GM18861 (cell line): ENCODE results near the gene GABBR1.

Experiments
- ATAC-seq: cut with Tn5 transposase; IDR thresholded peaks from one replicate; pipeline ENCODE4 v1.9.1; 2021; ENCODE audit not compliant: unreplicated experiment

Gene GABBR1

DNA sequence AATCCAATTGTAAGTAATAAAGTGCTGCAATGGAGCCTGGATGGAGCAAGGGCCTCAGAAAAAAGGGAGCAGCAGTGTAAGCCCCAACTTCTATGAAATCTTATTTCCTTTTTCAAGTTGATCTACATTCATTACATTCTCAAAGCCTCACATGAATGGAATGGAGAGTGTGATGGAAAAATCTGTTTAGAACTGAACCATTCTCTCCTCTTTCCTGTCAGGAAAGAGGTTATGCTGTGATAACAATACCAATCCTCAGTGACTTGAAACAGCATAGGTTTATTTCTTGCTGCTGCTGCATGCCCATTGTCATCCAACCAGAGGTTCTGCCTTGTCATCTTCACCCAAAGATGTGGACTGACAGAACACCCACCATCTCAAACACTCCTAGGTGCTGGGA is 56.9 kb downstream of the GABBR1 start:
- ATAC-seq = no peak

- no peak for ATAC-seq
Measured at GRCh38 chr6:29567991-29568390, 65.0 kb downstream of the GABBR1 start.

GRCh38 chr6:29567541-29567940 is 65.4 kb downstream of the GABBR1 start:
- no peak for ATAC-seq

DNA sequence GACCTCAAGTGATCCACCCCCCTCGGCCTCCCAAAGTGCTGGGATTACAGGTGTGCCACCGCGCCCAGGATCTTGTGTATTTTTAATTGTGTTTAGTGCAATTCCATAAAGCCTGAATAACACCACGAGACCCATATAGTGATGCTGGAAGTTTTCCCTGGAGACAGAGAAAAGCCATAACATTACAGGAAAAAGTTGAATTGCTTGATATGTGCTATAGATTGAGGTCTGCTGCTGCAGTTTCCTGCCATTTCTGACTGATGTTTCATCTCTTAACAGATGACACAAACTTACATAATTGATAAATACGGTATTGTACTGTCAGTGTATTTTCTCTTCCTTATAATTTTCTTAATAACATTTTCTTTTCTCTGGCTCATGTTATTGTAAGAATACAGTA is 66.1 kb downstream of the GABBR1 start:
- no peak for ATAC-seq

DNA sequence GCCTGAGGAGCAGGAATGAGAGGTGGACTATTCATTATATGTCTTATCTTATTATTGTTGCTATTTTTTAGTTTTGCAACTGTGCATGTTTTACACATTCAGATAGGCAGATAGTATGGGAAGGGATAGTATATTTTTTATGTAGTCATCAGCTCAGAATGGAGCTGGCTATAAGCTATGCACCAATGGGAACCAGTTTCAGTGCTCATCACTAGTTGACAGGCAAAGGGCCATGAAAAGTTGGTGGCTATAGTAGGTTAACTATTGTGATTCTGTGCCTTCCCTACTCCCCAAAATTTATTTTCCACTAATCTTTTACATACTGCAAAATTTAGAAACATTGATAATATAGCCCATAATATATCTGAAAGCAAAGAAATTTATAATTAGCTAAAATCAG is 68.1 kb downstream of the GABBR1 start:
- no peak for ATAC-seq

GRCh38 chr6:29563435-29563965 is 69.5 kb downstream of the GABBR1 start:
- ATAC-seq = no peak

GRCh38 chr6:29561606-29562181 is 71.3 kb downstream of the GABBR1 start:
- no peak for ATAC-seq

DNA sequence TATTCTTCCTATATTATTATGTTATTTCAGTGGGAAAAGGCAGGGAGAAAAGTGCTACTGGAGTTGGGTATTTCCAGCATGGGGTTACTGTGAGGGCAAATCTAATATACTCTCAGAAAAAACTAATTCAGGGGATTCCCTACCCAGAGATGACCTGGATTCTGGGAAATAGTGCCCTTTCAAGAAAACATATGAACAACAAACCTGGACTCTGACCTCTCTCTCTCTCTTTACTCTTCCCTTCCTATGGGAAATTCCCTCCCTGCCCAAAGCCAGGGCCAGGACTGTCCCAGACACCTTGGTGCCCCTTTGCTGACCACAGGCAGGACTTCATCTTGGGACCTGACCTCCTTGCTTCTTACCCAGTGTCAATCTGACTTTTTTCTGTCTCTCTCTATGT is 71.9 kb downstream of the GABBR1 start:
- ATAC-seq = no peak

- ATAC-seq = no peak
Measured at GRCh38 chr6:29559524-29560287, 73.3 kb downstream of the GABBR1 start, which contains the start of gene UBD. Gene UBD, minus strand, starts transcription at chr6:29559732. Its CDS starts 31 bp downstream, at chr6:29559701.

DNA sequence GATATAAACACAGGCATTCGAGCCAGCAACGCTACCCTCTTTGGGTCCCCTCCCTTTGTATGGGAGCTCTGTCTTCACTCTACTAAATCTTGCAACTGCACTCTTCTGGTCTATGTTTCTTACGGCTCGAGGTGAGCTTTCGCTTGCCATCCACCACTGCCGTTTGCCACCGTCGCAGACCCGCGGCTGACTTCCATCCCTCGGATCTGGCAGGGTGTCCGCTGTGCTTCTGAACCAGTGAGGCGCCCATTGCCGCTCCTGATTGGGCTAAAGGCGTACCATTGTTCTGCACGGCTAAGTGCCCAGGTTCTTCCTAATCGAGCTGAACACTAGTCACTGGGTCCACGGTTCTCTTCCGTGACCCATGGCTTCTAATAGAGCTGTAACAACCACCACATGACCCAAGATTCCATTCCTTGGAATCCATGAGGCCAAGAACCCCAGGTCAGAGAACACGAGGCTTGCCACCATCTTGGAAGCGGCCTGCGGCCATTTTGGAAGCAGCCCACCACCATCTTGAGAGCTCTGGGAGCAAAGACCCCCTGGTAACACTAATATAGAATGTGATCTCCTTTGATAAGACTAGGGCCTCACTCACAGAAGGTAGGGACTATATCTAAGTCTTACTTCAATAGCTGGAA is 74.4 kb downstream of the GABBR1 start:
- ATAC-seq = no peak

DNA sequence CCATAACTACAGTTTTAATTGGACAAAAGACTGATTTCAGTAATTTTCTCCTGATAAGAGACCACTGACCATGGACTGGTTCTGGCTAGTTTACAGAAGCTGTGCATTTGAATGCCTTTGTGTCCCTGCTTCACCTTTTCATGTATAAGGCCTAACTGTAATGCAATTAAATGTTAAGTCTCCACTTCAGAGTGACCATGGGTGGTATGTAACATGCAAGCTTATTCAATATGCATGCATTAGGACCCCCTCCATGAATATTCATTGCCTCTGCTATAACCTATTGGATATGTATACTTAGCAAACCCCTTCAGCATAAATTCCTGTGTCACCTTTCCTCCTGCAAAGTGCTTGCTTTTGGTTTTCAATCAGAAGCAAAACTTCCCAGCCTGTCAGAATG is 75.7 kb downstream of the GABBR1 start:
- no peak for ATAC-seq

- no peak for ATAC-seq
Measured at GRCh38 chr6:29554764-29555163, 78.2 kb downstream of the GABBR1 start.

DNA sequence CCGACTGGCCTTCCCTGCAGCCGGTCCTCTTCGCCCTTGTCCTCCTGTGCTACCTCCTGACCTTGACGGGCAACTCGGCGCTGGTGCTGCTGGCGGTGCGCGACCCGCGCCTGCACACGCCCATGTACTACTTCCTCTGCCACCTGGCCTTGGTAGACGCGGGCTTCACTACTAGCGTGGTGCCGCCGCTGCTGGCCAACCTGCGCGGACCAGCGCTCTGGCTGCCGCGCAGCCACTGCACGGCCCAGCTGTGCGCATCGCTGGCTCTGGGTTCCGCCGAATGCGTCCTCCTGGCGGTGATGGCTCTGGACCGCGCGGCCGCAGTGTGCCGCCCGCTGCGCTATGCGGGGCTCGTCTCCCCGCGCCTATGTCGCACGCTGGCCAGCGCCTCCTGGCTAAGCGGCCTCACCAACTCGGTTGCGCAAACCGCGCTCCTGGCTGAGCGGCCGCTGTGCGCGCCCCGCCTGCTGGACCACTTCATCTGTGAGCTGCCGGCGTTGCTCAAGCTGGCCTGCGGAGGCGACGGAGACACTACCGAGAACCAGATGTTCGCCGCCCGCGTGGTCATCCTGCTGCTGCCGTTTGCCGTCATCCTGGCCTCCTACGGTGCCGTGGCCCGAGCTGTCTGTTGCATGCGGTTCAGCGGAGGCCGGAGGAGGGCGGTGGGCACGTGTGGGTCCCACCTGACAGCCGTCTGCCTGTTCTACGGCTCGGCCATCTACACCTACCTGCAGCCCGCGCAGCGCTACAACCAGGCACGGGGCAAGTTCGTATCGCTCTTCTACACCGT is 79.5 kb downstream of the GABBR1 start:
- ATAC-seq = no peak

GRCh38 chr6:29552512-29553051 is 80.4 kb downstream of the GABBR1 start:
- peak; percentile 84 for ATAC-seq

GRCh38 chr6:29547573-29547972 is 85.4 kb downstream of the GABBR1 start:
- ATAC-seq = no peak

GRCh38 chr6:29537714-29538403 is 95.1 kb downstream of the GABBR1 start:
- ATAC-seq = no peak

- ATAC-seq = no peak
Measured at GRCh38 chr6:29532320-29532951, 100.5 kb downstream of the GABBR1 start.

DNA sequence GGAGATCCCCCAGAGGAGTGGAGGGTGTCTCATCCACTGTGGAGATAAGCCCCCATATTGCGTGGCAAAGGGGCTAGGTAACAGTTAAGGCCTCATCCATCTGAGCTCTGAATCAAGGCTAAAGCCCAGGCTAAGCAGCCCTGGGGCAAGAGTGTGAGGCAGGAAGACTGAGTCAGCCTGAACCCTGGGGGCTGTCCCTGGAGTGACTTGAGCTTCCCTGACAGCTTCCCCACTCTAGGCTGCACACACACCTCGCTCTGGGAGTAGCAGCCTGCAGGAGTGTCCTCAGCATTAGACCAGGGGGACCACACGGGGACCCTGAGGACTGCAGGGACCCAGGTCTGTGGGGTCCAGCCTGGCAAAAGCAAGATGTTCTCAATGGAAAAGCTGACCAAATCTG is 101.3 kb downstream of the GABBR1 start:
- ATAC-seq = no peak

GRCh38 chr6:29530671-29531310 is 102.2 kb downstream of the GABBR1 start:
- no peak for ATAC-seq
